ENCODE data around the gene MRPL18. TPM values are rescaled to one million over a fixed set of nuclear protein-coding genes. Genes with fewer than 3 reads are reported as not detected.
"Not testable (repeated sequence)": the region's sequence is repeated elsewhere in the genome, so short reads cannot be mapped to it uniquely, and the experiment has no call there.

The MRPL18 gene
- total RNA-seq, 1 donor = 29.4 TPM

DNA sequence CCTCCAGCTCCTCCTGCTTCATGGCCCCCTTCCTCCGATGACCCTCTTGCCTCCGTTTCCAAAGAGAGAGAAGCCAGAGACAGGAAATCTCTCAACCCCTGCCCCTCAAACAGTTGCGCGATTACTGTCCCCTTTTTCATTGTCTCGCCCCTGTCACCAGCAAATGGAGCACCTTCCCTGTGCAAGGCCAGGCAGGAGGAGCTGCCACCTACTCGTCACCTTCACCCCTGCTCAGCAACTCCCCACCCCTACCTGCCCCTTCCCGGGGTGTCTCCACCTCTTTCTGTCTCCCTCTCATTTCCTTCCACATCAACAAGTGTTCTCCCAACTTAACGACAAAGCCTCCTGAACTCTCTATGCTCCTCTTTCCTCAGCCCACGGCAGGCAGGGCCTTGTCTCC is 23.5 kb downstream of the MRPL18 start:
- DNase-seq (ENCODE audit: low read depth in 2 of 3, low spot score in 2 of 3) = no peak

DNA sequence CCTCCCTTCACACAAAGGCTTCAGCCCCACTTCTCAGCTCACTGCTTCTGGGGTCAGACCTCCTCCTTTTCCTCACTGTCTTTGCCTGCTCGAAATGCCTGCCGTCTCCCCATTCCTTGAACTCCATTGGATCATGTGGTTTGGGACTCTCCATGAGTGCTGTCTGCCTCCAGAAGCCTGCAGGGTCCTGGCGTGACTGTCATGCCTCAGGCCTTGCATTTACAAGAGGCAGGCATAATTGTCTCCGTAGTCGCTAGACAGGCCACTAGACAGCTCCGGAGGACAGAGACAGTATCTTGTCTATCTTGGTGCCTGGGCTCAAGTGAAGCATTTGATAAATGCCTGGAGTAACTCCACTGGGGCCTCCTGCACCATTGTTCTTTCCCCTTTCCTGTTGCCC is 25.1 kb downstream of the MRPL18 start:
- DNase-seq (ENCODE audit: low read depth in 2 of 3, low spot score in 2 of 3) = no peak

DNA sequence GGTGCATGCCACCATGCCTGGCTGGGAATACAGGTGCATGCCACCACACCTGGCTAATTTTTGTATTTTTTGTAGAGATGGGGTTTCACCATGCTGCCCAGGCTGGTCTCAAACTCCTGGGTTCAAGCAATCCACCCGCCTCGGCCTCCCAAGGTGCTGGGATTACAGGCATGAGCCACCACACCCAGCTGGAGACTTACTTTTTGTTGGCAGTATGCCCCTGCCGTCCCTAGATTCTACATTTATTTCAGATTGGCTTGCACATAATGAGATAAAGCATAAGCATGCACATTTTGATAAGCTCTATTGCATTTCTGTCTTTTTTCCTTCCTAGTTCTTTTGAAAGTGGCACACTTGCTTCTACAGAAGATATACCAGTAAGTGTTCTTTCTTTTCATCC is 26.5 kb downstream of the MRPL18 start:
- DNase-seq (ENCODE audit: low read depth in 2 of 3, low spot score in 2 of 3) = not testable (repeated sequence)

- no peak for DNase-seq (ENCODE audit: low read depth in 2 of 3, low spot score in 2 of 3)
Observed at GRCh38 chr6:159817951-159818739, 27.9 kb downstream of the MRPL18 start.

DNA sequence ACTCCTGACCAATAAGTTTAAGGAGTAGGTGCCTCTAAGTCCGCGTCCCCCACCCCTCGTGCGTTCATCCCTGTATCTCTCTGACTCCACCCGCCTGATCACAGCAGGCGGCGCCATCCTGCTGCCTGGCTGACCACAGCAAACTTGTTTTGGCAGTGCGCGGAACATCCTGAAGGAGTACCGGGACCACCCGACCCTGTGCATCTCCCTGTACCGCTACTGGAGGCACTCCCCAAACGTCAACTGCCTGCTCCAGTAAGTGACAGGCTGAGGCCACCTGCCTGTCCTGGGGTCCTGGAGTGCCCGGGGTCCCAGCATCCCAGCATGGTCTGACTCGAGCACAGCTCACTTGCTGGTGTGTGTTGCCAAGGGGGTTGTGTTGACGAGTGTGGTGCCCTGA is 28.8 kb downstream of the MRPL18 start:
- DNase-seq (ENCODE audit: low read depth in 2 of 3, low spot score in 2 of 3) = no peak

- DNase-seq (ENCODE audit: low read depth in 2 of 3, low spot score in 2 of 3) = peak; percentile 6 to 66 (median 48)
Observed at GRCh38 chr6:159819932-159820640, 29.8 kb downstream of the MRPL18 start.

GRCh38 chr6:159821122-159821521 is 30.9 kb downstream of the MRPL18 start:
- DNase-seq (ENCODE audit: low read depth in 2 of 3, low spot score in 2 of 3) = peak in 2 of 3 donors; percentile 33 to 68

DNA sequence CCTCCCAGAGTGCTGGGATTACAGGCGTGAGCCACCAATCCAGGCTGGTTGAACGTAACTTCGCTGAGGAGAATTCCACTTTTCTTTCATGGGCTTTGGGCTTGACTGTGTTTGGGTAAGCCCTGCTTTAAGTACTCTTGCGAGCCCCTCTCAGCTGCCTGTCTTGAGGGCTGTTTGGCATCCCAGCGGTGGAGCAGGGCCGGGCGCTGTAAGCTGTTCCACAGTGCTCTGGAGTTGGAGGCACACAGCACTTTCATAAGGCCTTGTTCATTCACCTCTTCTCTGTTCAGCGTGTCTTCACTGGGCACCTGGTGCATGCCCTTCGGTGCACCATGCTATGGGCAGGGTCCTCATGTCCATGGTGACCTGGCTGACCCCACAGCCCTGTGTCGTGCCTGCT is 31.5 kb downstream of the MRPL18 start:
- no peak for DNase-seq (ENCODE audit: low read depth in 2 of 3, low spot score in 2 of 3)

GRCh38 chr6:159823953-159824352 is 33.7 kb downstream of the MRPL18 start:
- DNase-seq (ENCODE audit: low read depth in 2 of 3, low spot score in 2 of 3) = no peak

- DNase-seq (ENCODE audit: low read depth in 2 of 3, low spot score in 2 of 3) = not testable (repeated sequence)
Observed at GRCh38 chr6:159824690-159825089, 34.4 kb downstream of the MRPL18 start.

DNA sequence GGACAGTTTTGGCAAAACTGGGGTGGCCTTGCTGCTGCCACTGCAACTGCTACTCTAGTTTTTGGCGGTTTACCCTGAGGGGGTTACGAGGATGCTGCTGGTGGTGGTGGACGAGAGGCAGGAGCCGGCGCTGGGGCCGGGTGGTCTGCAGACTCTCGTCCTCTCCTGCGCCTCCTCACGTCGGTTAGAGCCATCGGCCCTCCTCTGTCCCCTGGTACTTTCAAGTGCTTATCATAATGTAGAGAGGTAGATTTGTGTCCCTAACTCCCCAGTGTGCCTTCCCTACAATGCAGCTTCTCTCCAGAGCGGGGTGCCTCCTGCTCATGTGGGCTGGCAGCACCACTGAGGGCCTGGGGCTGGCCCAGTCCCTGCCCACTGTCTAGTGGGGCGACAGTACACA is 35.7 kb downstream of the MRPL18 start:
- no peak for DNase-seq (ENCODE audit: low read depth in 2 of 3, low spot score in 2 of 3)

DNA sequence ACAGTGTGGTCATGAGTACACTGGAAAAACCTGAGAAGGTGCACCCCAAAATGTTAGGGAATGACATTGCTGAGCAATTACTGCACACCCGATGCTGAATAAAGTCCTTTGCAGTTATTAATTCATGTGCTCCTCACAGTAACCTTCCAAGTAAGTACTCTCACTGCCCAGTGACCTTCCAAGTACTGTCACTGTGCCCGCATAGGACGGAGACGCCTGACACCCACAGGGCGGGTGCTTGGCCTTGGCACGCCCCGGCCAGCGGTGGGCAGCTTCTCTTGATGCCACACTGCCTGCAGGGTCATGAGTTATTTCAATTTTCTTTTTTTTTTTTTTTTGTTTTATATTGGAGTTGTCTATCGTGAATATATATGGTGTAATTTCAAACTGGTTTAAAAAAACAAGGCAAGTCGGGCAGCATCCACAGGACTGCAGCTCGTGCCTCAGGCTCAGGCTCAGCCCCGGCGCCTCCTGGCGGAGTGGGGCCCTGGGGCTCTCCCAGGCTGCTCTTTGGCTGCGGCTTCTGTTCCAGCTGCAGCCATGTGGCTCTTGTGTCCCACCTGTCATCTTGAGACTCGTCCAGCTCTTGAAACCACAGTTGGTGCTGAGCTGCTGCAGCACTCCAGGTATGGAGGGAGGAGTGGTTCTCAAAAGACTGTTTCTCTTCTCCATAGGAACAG is 36.8 kb downstream of the MRPL18 start:
- DNase-seq (ENCODE audit: low read depth in 2 of 3, low spot score in 2 of 3) = no peak

GRCh38 chr6:159828074-159828473 is 37.8 kb downstream of the MRPL18 start:
- DNase-seq (ENCODE audit: low read depth in 2 of 3, low spot score in 2 of 3) = no peak

GRCh38 chr6:159829526-159829925 is 39.3 kb downstream of the MRPL18 start:
- DNase-seq (ENCODE audit: low read depth in 2 of 3, low spot score in 2 of 3) = peak in 1 of 3 donors; percentile 41

DNA sequence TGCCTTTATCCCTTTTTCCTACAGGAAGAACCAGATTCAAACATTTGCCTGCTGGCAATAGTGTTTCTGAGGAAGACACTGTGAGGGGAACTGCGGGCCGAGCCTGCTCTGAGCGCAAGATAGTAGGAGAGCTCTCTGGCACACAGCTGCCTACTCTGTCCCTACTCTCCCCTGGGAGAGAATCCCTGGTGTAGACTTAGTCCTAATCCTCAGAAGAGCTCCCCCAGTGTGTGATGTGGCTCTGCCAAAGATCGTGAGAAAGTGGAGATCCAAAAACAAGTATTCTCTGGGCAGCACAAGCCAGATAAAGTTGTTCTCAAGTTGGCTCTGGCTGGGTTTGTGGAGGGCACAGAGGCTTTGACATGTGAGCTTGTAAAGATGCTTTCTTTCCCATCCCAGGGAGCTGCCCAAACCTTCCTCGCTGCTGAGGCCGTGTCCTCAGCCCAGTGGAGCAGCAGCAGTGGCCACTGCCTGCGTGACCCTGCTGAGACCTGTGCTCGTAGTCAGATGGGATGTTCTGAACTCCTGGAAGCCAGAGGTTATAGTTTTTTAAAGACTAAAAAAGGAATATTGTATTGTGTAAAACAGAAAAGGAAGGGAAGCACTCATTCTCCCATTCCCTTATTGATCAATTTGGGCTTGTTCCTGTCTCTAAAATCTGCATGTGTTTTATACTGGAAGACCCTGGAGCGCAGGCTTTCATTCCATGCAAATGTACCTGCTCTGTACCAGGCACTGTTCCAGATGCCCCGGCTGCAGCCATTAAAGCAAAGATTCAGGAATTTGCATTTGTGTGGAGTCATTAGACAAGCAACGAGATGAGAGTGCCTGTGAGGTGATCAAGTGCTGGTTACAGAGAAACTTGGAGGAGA is 40.5 kb downstream of the MRPL18 start:
- no peak for DNase-seq (ENCODE audit: low read depth in 2 of 3, low spot score in 2 of 3)

DNA sequence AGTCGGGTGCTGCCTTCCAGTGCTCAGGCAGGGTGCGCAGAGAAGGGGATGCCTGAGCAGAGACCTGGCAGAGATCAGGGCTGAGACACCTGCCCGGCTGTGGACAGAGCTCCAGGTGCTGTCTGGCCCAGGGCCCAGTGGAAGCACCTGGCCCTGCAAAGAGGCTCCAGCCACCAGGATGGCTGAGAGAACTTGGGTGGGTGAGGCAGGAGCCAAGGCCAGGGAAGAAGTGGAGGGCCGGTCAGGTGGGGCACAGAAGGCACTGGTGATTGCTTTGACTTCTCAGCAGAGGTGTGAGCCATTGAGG is 41.1 kb downstream of the MRPL18 start:
- DNase-seq (ENCODE audit: low read depth in 2 of 3, low spot score in 2 of 3) = no peak

DNA sequence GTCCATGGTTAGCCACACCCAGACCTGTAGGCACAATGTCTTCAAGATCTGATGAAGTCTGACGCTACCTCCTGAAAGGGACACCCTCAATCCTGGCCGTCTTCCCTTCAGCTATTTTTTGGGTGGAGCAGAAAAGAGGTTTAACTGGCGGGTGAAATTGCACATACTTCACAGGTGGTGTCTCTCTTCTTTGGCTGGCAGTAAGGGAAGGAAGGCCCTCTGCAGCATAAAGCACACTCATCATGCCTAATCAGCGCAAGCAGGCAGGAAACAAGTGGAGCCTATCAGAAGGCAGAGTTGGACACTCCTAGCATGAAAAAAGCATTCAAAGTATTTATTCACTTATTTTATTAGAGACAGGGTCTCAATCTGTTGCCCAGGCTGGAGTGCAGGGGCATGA is 42.7 kb downstream of the MRPL18 start:
- DNase-seq (ENCODE audit: low read depth in 2 of 3, low spot score in 2 of 3) = peak in 2 of 3 donors; percentile 62 to 69

GRCh38 chr6:159833556-159833955 is 43.3 kb downstream of the MRPL18 start:
- DNase-seq (ENCODE audit: low read depth in 2 of 3, low spot score in 2 of 3) = no peak

- DNase-seq (ENCODE audit: low read depth in 2 of 3, low spot score in 2 of 3) = no peak
Observed at GRCh38 chr6:159833997-159834603, 43.8 kb downstream of the MRPL18 start.

DNA sequence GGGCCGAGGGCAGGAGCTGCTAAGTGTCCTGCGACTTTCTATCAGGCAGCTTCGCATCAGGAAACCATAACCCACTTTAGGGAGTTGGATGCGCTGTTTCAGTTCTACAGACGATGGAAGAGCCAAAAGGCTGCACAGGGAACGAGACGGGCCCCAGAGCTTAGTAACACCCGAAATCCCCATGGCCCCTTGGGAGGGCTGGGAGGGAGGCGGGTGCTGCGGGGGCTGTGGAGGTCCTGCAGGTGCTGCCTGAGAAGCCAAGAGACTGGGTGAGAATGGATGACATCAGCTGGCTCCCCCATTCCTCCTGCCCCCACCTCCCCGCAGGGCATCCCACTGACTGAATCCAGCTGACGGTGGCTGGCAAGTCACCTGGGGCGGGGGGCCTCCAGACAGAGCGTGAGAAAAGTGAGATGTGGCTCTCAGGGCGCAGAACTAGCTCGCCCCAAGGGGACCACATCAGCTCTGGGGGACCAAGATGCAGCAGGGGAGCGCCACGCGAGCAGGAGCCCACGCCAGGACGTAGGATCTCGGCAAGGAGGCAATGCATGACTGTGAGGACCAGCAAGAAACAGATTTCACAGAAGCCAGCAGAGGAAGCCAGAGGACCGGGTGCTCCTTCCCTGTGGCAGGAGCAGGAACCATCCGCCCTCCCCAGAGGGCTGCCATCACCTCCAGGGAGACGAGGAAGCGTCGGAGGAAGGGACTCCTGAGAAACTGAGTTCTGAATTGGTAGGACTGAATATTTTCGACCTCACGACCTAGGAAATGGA is 46.6 kb downstream of the MRPL18 start:
- no peak for DNase-seq (ENCODE audit: low read depth in 2 of 3, low spot score in 2 of 3)

Measured in hematopoietic multipotent progenitor cell (in vitro differentiated cells).